ENCODE results near the gene NUP43.
A peak's percentile ranks its signal among the peaks of the same experiment; 100 is the strongest.

Gene NUP43, protein sequence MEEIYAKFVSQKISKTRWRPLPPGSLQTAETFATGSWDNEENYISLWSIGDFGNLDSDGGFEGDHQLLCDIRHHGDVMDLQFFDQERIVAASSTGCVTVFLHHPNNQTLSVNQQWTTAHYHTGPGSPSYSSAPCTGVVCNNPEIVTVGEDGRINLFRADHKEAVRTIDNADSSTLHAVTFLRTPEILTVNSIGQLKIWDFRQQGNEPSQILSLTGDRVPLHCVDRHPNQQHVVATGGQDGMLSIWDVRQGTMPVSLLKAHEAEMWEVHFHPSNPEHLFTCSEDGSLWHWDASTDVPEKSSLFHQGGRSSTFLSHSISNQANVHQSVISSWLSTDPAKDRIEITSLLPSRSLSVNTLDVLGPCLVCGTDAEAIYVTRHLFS

DNA sequence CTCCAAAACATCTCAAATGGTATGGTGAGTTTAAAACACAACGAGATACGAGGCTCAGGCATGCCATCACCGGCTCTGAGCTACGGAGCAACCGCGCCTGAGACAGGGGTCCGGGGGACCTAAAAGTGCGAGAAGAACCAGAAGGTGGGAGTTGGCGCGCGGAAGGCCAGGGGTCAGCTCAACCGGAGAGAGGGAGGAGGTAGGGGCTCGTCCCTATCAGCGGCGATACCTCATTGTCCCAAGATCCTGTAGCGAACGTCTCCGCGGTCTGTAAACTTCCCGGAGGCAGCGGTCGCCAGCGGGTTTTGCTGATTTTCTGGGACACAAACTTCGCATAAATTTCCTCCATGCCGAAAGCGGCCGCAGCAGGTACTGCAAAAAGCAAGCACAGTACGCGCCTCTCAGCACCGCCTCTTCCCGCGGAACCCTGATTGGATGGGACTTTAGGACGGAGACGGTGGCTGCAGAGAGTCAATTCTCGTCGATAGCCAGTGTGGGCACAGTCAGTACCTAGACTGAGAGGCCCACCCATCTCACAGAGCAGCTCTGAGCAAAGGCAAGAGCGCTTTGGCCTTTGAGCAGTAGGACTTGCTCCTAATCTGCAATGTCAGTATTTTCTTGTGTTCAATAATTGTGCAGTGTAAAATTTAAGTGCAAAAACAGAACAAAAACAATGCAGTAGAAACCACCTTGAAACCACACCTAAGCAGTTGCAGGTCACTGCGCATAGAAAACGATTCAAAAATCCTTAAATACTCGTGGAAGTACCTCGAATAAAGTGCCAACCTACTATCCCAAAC, at the start of gene NUP43:
TSS of gene NUP43 (minus strand) at position 383 of the 800 bp plus-strand sequence. CDS start at position 349, 34 bp downstream.
- H3K27me3 ChIP-seq, result no peaks in the 10 kb centered on the region
- peak within 1 kb of the TSS; percentile 87 for H3K4me2 ChIP-seq
- TF ChIP-seq Cebpa-rat (IDR thresholded peaks at IDR 0.05), result no peak
- H3K9me3 ChIP-seq, result no peaks in the 10 kb centered on the region
- peaks cover 35% of the 10 kb centered on the region for H3K4me1 ChIP-seq
- H3K9ac ChIP-seq, result peak within 1 kb of the TSS; percentile 86
- H4K20me1 ChIP-seq, result peaks cover 29% of the 10 kb centered on the region
- H3K27ac ChIP-seq, result peak within 1 kb of the TSS; percentile 75
- peaks cover 34% of the 10 kb centered on the region for H3K36me3 ChIP-seq
- peak within 1 kb of the TSS; percentile 79 for H3K4me3 ChIP-seq

DNA sequence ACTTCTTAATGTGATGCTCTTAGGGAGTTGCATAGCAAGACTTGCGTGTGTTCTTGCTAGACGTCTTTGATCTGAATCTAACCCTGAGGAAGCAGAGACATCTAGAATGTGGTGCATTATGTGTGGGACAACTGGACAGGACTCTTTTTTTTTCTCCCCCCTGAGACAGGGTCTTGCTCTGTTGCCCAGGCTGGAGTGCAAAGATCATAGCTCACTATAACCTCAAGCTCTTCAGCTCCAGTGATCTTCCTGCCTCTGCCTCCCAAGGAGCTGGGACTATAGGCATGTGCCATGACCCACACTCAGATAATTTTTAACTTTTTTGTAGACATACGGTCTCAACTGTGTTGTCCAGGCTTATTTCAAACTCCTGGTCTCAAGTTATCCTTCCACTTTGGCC, 37.2 kb upstream of the NUP43 start:
- no peak overlapping the region for H3K27ac ChIP-seq
- 0 out of 2 replicates have a peak, but pooled peaks cover 3% of the 10 kb centered on the region for H3K9me3 ChIP-seq
- no peak overlapping the region for H3K4me3 ChIP-seq
- no peaks in the 10 kb centered on the region for H3K4me1 ChIP-seq
- no peaks in the 10 kb centered on the region for H3K27me3 ChIP-seq
- H4K20me1 ChIP-seq, result peaks cover 10% of the 10 kb centered on the region; the same call in 1 of the 2 replicates
- no peak overlapping the region for H3K4me2 ChIP-seq
- H3K9ac ChIP-seq, result no peak overlapping the region
- no peak for TF ChIP-seq Cebpa-rat (IDR thresholded peaks at IDR 0.05)
- H3K36me3 ChIP-seq, result peaks cover 51% of the 10 kb centered on the region

DNA sequence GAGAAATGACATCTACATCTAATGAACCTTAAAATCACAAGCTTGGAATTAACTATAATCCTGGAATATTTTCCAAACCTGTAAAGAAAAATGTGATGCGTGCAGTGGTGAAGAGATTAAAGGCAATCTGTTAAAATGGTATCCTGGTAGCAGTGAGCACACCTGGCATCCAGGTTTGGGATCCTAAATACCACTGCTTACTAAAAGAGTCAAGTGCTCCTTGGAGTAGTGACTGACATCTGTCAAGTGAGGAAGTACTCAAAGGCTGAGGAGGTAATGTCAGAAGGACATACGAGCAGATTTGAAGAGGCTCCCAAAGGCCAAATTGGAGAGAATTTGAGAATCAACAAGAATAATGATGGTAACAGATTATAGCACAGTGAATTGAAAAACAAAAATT, 36.0 kb upstream of the NUP43 start:
- no peak overlapping the region for H3K4me2 ChIP-seq
- no peak for TF ChIP-seq Cebpa-rat (IDR thresholded peaks at IDR 0.05)
- H3K27ac ChIP-seq, result no peak overlapping the region
- no peaks in the 10 kb centered on the region for H3K27me3 ChIP-seq
- no peaks in the 10 kb centered on the region for H3K4me1 ChIP-seq
- H3K36me3 ChIP-seq, result peaks cover 60% of the 10 kb centered on the region
- no peak overlapping the region for H3K9ac ChIP-seq
- H3K4me3 ChIP-seq, result no peak overlapping the region
- H4K20me1 ChIP-seq, result peaks cover 10% of the 10 kb centered on the region; the same call in 1 of the 2 replicates
- H3K9me3 ChIP-seq, result 0 out of 2 replicates have a peak, but pooled peaks cover 3% of the 10 kb centered on the region

DNA sequence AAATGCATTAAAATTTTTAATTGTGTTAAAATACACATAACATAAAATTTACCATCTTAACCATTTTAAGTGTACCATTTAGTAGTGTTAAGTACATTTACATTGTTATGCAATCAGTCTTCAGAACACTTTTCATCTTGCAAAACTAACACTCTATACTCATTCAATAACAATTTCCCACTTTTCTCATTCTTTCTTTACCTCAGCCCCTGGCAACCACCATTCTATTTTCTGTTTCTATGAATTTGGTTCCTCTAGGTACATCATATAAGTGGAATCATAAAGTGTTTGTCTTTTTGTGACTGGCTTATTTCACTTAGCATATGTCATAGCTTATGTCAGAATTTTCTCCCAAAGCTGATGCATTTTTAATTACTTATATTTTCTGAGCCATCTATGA, 35.4 kb upstream of the NUP43 start:
- peaks cover 10% of the 10 kb centered on the region; the same call in 1 of the 2 replicates for H4K20me1 ChIP-seq
- no peaks in the 10 kb centered on the region for H3K27me3 ChIP-seq
- H3K4me2 ChIP-seq, result no peak overlapping the region
- no peaks in the 10 kb centered on the region for H3K4me1 ChIP-seq
- H3K9me3 ChIP-seq, result 0 out of 2 replicates have a peak, but pooled peaks cover 3% of the 10 kb centered on the region
- H3K36me3 ChIP-seq, result peaks cover 60% of the 10 kb centered on the region
- no peak overlapping the region for H3K4me3 ChIP-seq
- H3K27ac ChIP-seq, result no peak overlapping the region
- H3K9ac ChIP-seq, result no peak overlapping the region
- TF ChIP-seq Cebpa-rat (IDR thresholded peaks at IDR 0.05), result no peak

DNA sequence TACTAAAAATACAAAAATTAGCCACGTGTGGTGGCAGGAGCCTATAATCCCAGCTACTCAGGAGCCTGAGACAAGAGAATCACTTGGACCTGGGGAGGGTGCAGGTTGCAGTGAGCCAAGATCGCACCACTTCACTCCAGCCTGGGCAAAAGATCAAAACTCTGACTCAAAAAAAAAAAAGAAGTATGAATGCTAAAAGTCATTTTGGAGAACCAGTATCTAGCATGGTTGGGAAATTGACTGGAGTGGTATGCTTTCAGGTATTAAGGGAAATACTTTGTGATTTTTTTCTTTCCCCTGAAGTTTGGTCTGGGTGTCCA, 33.3 kb upstream of the NUP43 start:
- H3K4me1 ChIP-seq, result no peaks in the 10 kb centered on the region
- no peaks in the 10 kb centered on the region for H3K27me3 ChIP-seq
- H4K20me1 ChIP-seq, result peaks cover 10% of the 10 kb centered on the region; the same call in 1 of the 2 replicates
- H3K36me3 ChIP-seq, result peaks cover 81% of the 10 kb centered on the region
- no peak for TF ChIP-seq Cebpa-rat (IDR thresholded peaks at IDR 0.05)
- no peak overlapping the region for H3K4me3 ChIP-seq
- H3K9ac ChIP-seq, result no peak overlapping the region
- H3K4me2 ChIP-seq, result no peak overlapping the region
- H3K27ac ChIP-seq, result no peak overlapping the region
- 0 out of 2 replicates have a peak, but pooled peaks cover 3% of the 10 kb centered on the region for H3K9me3 ChIP-seq

DNA sequence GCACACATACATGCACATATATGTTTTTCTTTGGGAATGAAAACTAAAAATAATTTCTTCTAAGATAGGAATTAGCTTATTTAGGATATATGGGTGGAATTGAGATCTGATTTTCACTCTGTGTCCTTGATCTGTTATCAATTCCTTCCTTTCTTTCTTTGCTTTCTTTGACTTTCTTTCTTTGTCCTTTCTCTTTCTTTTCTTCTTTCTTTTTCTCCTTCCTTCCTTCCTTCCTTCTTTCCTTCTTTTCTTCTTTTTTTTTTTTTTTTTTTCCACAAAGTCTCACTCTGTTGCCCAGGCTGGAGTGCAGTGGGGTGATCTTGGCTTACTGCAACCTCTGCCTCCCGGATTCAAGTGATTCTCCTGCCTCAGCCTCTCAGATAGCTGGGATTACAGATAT, 31.3 kb upstream of the NUP43 start:
- peaks cover 82% of the 10 kb centered on the region for H3K36me3 ChIP-seq
- H3K4me2 ChIP-seq, result no peak overlapping the region
- H3K9me3 ChIP-seq, result no peaks in the 10 kb centered on the region
- H3K9ac ChIP-seq, result no peak overlapping the region
- H3K4me3 ChIP-seq, result no peak overlapping the region
- H3K4me1 ChIP-seq, result no peaks in the 10 kb centered on the region
- H3K27ac ChIP-seq, result no peak overlapping the region
- no peaks in the 10 kb centered on the region for H3K27me3 ChIP-seq
- peaks cover 10% of the 10 kb centered on the region; the same call in 1 of the 2 replicates for H4K20me1 ChIP-seq
- TF ChIP-seq Cebpa-rat (IDR thresholded peaks at IDR 0.05), result no peak

DNA sequence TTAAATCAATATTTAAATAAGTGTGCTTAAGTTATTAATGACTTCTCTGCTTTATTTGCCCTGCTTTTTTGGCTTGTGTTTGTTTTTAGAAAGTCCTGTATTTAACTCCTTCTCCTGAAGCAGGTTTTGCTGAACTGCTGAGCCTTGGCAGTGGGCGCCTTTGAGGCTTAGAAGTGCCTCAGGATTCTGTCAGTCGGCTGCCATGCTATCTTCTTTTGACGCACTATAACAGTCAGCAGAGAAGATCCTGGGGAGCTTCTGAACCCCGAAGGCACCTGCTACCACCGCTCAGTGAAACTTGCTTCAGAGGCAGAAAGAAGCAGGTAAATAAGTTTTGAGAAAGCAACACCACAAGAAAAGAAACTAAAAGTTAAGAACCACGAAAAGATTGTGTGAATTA, 25.6 kb upstream of the NUP43 start:
- Histone ChIP-seq H3K36me3 (peaks cover 93% of the 10 kb centered on the region), H3K27ac (no peak overlapping the region), H4K20me1 (peaks cover 26% of the 10 kb centered on the region), H3K27me3 (no peaks in the 10 kb centered on the region), H3K4me1 (no peaks in the 10 kb centered on the region), H3K4me2 (no peak overlapping the region), H3K9ac (no peak overlapping the region), H3K9me3 (peaks cover 7% of the 10 kb centered on the region), H3K4me3 (no peak overlapping the region)
- TF ChIP-seq Cebpa-rat (IDR thresholded peaks at IDR 0.05), result no peak

DNA sequence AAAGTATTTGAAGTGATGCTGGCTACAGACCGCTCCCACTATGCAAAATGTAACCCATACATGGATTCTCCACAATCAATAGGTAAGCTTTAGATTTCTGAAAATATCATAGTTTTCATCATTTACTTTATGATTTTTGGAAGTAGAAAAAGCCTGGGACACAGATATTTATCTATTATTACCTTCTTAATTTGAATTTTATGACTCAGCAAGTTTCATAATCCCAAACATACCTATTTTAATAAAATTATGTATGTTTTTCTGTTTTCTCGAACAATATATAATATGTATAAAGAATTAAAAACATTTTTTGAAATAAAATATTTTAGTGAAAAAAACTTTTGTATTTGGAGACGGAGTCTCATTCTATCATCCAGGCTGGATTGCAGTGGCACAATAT, 24.9 kb upstream of the NUP43 start:
- no peak for TF ChIP-seq Cebpa-rat (IDR thresholded peaks at IDR 0.05)
- no peaks in the 10 kb centered on the region for H3K4me1 ChIP-seq
- no peak overlapping the region for H3K4me2 ChIP-seq
- H3K27me3 ChIP-seq, result no peaks in the 10 kb centered on the region
- peaks cover 15% of the 10 kb centered on the region for H3K9me3 ChIP-seq
- H3K27ac ChIP-seq, result no peak overlapping the region
- H3K4me3 ChIP-seq, result no peak overlapping the region
- H4K20me1 ChIP-seq, result peaks cover 26% of the 10 kb centered on the region
- no peak overlapping the region for H3K9ac ChIP-seq
- peaks cover 95% of the 10 kb centered on the region for H3K36me3 ChIP-seq

DNA sequence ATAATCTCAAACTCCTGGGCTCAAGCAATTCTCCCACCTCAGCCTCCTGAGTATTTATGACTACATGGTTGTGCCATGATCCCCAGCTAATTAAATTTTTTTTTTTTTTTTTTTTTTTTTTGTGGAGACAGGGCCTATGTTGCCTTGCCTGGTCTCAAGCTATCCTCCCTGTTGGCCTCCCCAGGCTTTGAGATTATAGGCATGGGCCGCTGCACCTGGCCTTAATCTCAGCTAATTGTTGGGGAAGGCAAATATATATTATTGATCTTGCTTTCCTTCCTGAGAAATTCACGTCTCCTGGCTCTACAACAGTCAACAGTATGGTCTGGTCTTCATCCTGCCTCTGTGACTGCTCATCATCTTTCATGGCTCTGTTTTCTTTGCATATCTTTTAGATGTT, 23.3 kb upstream of the NUP43 start:
- peaks cover 93% of the 10 kb centered on the region for H3K36me3 ChIP-seq
- H3K27me3 ChIP-seq, result no peaks in the 10 kb centered on the region
- no peak overlapping the region for H3K9ac ChIP-seq
- peaks cover 30% of the 10 kb centered on the region for H3K9me3 ChIP-seq
- no peak overlapping the region for H3K27ac ChIP-seq
- TF ChIP-seq Cebpa-rat (IDR thresholded peaks at IDR 0.05), result no peak
- H4K20me1 ChIP-seq, result peaks cover 26% of the 10 kb centered on the region
- no peaks in the 10 kb centered on the region for H3K4me1 ChIP-seq
- no peak overlapping the region for H3K4me3 ChIP-seq
- no peak overlapping the region for H3K4me2 ChIP-seq

Measured in BLaER1 (cell line).